Limb (tissue), 2 donors: Measurements from ENCODE around the gene ALDOC.

Experiments
- DNase-seq, 2 donors: peaks; one replicate each; pipeline ENCODE4 v3.0.0-alpha.2; 2016; ENCODE audit errors: extremely low spot score in 2 of 2

ALDOC gene

DNA sequence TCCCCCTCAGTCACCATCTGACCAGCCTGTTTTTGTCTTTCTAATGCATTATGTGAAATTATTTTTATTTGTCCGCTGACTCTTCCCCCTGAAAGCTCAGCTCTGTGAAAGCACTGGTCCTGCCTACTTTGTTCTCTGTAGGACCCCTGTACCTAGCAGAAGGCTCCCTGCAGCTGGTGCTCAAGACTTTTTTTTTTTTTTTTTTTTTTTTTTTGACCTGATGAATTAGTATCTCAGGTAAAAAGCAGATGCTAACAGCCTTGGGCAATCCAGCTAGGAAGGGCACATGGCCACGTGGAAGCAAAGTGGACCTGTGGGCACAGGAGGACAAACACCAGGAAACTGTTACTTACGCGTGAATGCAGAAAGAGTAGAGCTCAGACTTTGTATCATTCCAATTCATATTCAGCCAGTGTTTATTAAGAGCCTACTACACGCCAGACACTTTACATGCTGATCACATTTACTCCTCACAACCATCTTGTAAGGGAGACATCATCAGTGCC is 23.6 kb downstream of the ALDOC start:
- no peak for DNase-seq

DNA sequence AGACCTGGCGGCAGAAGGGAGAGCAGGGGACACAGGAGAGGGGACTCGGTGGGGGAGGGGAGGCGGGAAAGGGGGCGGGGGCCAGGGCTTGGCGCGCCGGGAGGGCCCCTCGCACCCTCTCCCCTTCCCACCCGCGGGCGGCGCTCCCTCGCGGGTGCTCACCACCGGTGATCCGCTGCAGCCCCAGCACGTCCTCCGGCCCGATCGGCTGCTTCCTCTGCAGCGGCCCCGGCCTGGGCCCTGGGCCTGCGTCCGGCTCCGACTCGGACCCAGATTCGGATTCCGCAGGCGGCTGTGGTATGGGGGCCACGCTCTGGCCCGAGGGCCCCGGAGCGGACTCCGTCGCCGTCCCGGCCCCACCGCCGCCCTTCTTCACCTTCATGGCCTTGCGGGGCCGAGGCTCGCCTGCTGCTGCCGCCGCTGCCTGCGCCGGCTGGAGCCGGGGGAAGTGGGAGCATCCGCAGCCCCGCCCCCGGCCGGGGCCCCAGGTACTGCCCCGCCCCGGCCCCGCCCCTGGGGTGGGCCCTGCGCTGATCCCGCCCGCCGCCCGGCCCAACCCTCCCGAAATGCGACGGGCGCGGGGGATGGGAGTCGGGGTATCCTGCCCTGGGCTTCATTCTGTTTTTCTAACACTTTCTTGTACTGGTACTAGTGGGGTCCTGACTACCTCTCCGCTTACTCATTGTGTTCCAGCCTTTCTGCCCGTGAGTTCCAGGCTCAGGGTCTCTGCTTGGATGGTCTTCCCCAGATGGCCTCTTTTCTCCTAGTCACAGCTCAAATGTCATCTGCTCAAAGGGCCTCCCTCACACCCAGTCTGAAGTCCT is 24.3 kb downstream of the ALDOC start, which contains the start of gene UNC119:
UNC119 (minus strand) TSS at position 449 of the 824 bp plus-strand sequence; CDS start at position 382, 67 bp downstream.
- peak; percentile 70 to 92 for DNase-seq

GRCh38 chr17:28551421-28552175 is 25.1 kb downstream of the ALDOC start:
- peak in 1 of 2 donors; percentile 18 for DNase-seq

DNA sequence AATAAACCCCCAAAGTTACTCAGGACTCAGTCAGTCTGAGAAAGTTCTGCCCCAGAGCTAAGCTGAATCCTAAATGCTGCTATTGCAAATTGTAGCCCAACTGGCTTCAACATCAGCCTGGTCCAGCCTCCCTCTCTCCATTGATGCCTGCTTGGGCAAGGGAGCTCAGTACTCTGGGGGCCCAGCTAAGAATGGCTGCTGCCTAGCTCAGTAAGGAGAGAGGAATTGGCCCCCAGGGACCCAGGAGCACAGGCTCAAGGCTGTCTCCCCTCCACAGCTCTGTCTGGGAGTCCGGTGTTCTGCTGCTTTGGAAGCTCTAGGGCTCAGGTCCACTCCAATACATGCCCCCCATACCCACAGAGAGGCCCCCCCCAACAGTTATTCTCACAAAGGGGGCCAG is 25.8 kb downstream of the ALDOC start:
- DNase-seq = no peak

DNA sequence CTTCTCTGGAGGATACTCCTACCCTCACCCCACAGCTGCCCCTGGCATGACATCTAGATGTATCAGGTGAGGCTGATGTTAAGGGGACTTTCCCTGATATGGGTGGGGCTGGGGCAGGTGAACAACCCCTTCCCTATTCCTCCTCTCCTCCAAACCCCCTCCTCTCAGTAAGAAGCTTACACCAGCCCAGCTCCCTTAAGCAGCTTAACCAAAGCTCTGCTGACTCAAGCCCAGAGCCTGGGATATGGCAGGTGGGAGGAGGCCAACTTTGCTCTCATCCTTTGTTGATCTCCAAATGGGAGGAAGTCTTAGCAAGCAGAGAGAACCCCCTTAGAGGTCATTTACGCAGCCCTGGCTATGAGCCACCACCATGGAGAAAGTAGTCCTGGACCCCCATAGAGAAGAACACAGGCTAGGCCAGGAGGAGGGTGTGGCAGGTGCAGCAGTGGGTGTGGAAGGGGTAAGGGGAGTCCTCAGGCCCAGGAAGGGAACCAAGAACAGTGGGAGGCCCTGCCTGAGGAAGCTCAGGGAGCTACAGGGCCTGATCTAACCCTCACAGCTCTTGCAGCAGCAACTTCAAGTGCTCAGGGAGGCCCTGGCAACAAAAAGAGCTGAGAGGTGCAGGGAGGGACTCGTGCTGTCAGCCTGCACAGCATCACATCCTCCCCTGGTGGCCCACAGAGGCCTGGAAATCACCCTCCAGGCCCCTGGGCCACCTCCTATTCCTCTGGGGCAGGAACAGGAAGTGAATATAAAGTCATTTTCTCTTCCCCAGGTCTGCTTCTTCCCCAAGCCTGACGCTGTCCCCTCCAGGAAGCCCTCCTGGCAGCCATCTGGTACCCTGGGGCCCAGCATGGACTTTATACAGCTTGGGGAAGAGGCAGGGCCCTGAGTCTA is 27.2 kb downstream of the ALDOC start:
- DNase-seq = no peak

GRCh38 chr17:28548417-28549130 is 28.1 kb downstream of the ALDOC start:
- DNase-seq = no peak

GRCh38 chr17:28547623-28548416 is 28.9 kb downstream of the ALDOC start:
- peak; percentile 9 to 77 for DNase-seq

GRCh38 chr17:28547096-28547622 is 29.5 kb downstream of the ALDOC start:
- DNase-seq = no peak

DNA sequence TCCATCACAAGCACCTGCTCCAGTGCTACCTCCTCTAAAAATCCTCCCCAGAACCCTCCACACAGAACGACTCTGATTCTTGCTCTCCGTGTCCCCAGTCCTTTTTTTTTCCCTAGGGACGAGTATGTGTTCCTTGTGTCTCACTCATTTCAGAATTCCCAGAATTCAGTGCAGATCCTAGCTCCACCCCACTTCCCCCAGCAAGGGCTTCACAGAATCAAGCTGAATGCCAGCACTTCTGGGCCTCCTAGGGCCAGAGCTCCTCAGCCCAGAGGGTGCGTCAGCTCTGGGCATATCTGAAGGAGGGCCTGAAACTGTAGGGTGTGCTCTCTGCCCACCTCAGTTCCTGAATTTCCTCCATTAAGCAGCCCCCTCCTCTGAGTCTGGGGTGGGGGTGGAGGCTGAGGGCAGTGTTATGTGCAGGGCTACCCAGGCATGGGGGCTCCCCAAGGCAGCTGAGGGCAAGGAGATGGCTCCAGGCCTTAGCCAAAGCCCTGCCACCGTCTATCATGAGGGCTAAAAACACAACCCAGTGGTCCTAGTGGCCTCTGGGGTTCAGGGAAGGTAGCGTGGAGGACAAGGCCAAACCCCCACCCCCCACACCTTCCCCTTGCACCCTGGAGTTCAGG is 30.8 kb downstream of the ALDOC start:
- DNase-seq = no peak

DNA sequence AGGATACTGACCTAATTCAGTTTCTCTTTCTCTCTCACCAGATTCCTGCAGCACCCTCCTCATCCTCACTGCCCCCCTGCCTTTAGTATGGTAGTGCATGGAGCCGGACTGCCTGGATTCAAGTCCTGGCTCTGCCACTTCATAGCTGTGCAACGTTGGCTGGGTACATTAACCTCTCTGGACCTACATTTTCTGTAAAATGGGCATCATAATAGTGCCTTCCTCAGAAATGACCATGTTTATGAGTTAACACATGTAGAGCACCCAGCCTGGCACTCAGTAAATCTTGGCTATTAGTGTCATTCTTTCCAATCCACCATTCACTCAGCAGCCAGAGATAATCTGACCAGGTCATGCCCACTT is 31.6 kb downstream of the ALDOC start:
- DNase-seq = no peak

- DNase-seq = no peak
Measured at GRCh38 chr17:28544402-28545140, 32.1 kb downstream of the ALDOC start.

DNA sequence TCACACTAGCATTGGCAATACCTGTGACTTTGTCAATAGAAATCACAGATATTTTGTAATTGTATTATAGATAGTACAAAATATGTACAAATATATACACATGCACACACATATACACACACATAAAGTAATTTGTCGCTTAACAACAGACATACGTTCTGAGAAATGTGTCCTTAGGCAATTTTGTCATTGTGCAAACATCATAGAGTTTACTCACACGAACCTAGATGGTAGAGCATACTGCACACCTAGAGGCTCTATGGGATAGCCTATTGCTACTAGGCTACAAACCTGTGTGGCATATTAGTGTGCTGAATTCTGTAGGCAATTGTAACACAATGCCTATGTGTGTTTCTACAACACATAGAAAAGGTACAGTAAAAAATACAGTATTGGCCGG is 35.3 kb downstream of the ALDOC start:
- DNase-seq = no peak

DNA sequence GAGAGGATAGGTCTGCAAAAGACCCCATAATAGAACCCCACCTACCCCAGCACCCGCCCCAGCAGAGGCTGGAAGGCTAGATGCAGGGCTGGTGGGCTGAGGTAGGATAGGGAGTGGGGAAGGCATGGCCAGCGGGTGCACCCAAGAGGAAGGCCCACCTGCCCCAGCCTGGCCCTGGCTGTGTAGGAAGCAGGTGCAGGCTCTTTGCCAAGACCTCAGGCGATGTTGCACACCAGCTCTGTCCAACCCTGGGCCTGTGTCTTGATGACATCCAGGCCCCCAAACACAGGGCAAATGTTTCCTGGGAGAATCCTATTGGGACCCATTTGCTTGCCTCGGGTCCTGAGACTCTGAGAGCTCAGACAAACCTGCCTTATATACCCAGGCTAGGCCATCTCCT is 36.5 kb downstream of the ALDOC start:
- DNase-seq = no peak

DNA sequence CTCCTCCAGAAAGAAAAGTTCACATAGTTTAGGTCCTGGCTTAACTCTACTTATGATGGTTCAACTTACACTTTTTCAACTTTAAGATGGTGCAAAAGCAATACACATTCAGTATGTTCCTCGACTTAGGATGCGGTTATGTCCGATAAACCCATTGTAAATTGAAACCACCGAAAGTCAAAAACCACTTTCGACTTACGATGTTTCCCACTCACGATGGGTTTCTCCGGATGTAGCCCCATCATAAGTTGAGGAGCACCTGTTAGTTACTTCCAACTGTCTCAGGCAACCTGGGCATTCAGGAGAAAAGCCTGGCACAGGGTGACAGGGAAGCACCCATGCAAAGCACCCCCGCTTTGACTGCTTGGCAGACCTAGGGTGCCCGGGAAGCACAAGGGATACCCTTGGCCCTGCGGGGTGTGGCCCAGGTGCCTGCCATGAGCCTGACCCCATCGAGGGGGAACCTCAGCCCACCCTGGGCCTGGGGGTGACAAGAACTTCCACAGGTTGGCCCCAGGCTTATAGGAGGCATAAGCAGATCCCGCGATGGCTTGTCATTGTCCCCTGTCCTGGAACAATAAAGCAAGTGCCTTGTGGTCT is 38.3 kb downstream of the ALDOC start:
- DNase-seq = no peak

- DNase-seq = no peak
Measured at GRCh38 chr17:28537219-28537610, 39.5 kb downstream of the ALDOC start.

DNA sequence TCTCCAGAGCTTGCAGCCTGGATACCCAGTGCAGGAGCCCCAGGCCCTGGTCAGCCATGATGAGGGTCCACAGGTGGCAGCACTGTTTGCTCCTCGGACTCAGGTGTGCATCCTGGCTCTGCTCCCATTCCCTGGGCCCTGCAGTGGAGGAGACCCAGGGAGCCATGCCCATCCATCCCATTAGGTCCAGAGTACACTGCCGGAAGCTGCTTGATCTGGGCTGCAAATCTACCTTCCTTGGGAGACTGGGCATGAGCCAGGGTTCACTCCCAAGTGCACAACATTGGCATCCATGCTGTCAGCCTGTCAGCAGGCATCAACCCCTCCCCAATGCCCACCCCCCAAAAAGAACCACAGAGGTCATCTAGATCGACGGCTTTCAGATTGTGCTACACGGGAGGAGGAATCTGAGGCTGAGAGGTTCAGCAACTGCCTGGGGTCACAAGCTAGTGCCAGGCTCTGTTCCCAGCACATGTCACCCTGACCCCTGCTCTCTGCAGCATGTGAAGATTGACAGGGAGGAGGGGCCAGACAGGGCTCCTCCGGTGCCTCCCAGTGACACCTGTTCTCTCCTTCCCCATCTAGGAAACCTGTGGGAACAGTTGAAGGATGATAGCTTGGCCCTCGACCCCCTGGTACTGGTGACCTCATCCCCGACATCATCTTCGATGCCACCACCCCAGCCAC is 40.0 kb downstream of the ALDOC start:
- DNase-seq = no peak

DNA sequence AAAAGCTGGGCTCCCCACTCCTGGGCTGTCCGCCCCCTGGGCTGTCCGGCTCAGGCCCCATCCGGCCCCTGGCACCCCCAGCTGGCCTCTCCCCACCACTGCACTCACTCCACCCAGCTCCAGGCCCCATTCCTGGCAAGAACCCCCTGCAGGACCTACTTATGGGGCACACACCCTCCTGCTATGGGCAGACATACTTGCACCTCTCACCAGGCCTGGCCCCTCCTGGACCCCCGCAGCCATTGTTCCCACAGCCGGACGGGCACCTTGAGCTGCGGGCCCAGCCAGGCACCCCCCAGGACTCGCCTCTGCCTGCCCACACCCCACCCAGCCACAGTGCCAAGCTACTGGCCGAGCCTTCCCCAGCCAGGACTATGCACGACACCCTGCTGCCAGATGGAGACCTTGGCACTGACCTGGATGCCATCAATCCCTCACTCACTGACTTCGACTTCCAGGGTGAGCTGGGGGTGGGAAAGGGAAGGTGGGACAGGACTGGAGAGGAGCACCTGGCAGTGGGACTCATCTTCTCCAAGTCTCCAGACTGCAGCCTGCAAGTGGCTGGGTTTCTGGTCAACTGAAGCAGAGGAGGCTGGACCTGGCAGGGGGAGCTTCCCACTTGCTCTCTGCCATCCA is 41.8 kb downstream of the ALDOC start:
- DNase-seq = no peak
